Measurements from ENCODE around the gene RIOK3.

- TF ChIP-seq CTCF (conservative IDR thresholded peaks at IDR 0.05; ENCODE audit: low read depth, low read length) = no peak
- no peak for TF ChIP-seq EZH2 (IDR thresholded peaks at IDR 0.05; ENCODE audit: low read length, unreplicated experiment)
- TF ChIP-seq EZH2phosphoT487 (IDR thresholded peaks at IDR 0.05; ENCODE audit: borderline replicate concordance, low read length) = no peak
Observed at GRCh38 chr18:23442958-23443357, 10.1 kb upstream of the RIOK3 start.
